Muscle layer of colon (tissue), 2 donors: Measurements from ENCODE around the gene NECAP2.
"Not testable (repeated sequence)": the region's sequence is repeated elsewhere in the genome, so short reads cannot be mapped to it uniquely, and the experiment has no call there.

Experiments
- H3K27ac ChIP-seq: one replicate; pipeline ENCODE4 v1.7.0; 2013; ENCODE audit warnings: low read depth, mild to moderate bottlenecking, low read length, moderate library complexity
- H3K27me3 ChIP-seq, 2 donors: one replicate each; pipeline ENCODE4 v1.7.0; 2013; ENCODE audit warnings: low read length in 2 of 2, mild to moderate bottlenecking in 2 of 2; ENCODE audit not compliant: insufficient read depth in 2 of 2, control insufficient read depth in 1 of 2
- H3K36me3 ChIP-seq: one replicate; pipeline ENCODE4 v1.7.0; 2013; ENCODE audit warnings: mild to moderate bottlenecking, low read length; ENCODE audit not compliant: insufficient read depth
- H3K4me1 ChIP-seq: one replicate; pipeline ENCODE4 v1.7.0; 2013; ENCODE audit warnings: mild to moderate bottlenecking, low read length; ENCODE audit not compliant: insufficient read depth
- H3K4me3 ChIP-seq, 2 donors: one replicate each; pipeline ENCODE4 v1.7.0; 2013; ENCODE audit warnings: low read length in 2 of 2, low read depth in 1 of 2, mild to moderate bottlenecking in 1 of 2, moderate library complexity in 1 of 2
- H3K9ac ChIP-seq: one replicate; pipeline ENCODE4 v1.7.0; 2013; ENCODE audit warnings: low read length
- H3K9me3 ChIP-seq: one replicate; pipeline ENCODE4 v1.7.0; 2013; ENCODE audit warnings: mild to moderate bottlenecking, low read length
- donor health status: abdominal sarcoma.
- donor health status: Adenocarcinoma of cecum.

NECAP2 gene

GRCh38 chr1:16503494-16503893, 63.0 kb downstream of the NECAP2 start:
- no peaks in the 10 kb centered on the region for H3K27me3 ChIP-seq
- no peaks in the 10 kb centered on the region for H3K9me3 ChIP-seq
- no peaks in the 10 kb centered on the region for H3K4me1 ChIP-seq
- no peak overlapping the region for H3K4me3 ChIP-seq
- H3K9ac ChIP-seq = no peak overlapping the region
- no peaks in the 10 kb centered on the region for H3K36me3 ChIP-seq
- no peak overlapping the region for H3K27ac ChIP-seq

- H3K9me3 ChIP-seq, H3K4me3 ChIP-seq, H3K27me3 ChIP-seq, H3K4me1 ChIP-seq, H3K27ac ChIP-seq, H3K9ac ChIP-seq, H3K36me3 ChIP-seq: not testable (repeated sequence)
Measured at GRCh38 chr1:16505870-16506269, 65.3 kb downstream of the NECAP2 start.

- not testable (repeated sequence) for H3K27me3 ChIP-seq
Measured at GRCh38 chr1:16506364-16507136, 66.0 kb downstream of the NECAP2 start.

GRCh38 chr1:16508861-16509445, 68.4 kb downstream of the NECAP2 start:
- not testable (repeated sequence) for H3K36me3 ChIP-seq, H3K4me1 ChIP-seq, H3K27ac ChIP-seq, H3K4me3 ChIP-seq, H3K9me3 ChIP-seq, H3K9ac ChIP-seq, H3K27me3 ChIP-seq

More at GRCh38 chr1:16506364-16507136, 66.0 kb downstream of the NECAP2 start:
- not testable (repeated sequence) for H3K9ac ChIP-seq, H3K36me3 ChIP-seq, H3K27ac ChIP-seq, H3K9me3 ChIP-seq, H3K4me1 ChIP-seq, H3K4me3 ChIP-seq
